Liver (tissue), 3 donors: ENCODE measurements around the gene RIMBP2.

Source experiments
- ATF3 ChIP-seq: IDR thresholded peaks from 2 replicates; pipeline ENCODE4 v1.6.1; 2016; ENCODE audit warnings: antibody characterized with exemption
- CTCF ChIP-seq: fragments of 150-350 bp; IDR thresholded peaks from 2 replicates; pipeline ENCODE4 v1.5.1; 2017; ENCODE audit warnings: improper control_type of control experiment, low read depth, low read length; ENCODE audit not compliant: missing input control
- FOXA1 ChIP-seq: IDR thresholded peaks from 2 replicates; pipeline ENCODE4 v1.6.1; 2016; ENCODE audit warnings: antibody characterized with exemption
- GABPA ChIP-seq, 2 donors: IDR thresholded peaks in 1 of 2; conservative IDR thresholded peaks in 1 of 2; 2 replicates each; pipeline ENCODE4 v1.6.1; 2016; ENCODE audit warnings: antibody characterized with exemption in 2 of 2, mild to moderate bottlenecking in 1 of 2, moderate library complexity in 1 of 2
- JUND ChIP-seq, 2 donors: IDR thresholded peaks; 2 replicates each; pipeline ENCODE4 v1.6.1; 2016; ENCODE audit warnings: antibody characterized with exemption in 2 of 2
- RAD21 ChIP-seq, 2 donors: IDR thresholded peaks; 2 replicates each; pipeline ENCODE4 v1.6.1; 2016; ENCODE audit warnings: antibody characterized with exemption in 2 of 2, mild to moderate bottlenecking in 2 of 2
- REST ChIP-seq: IDR thresholded peaks from 2 replicates; pipeline ENCODE4 v1.6.1; 2016; ENCODE audit warnings: antibody characterized with exemption, mild to moderate bottlenecking
- RXRA ChIP-seq, 2 donors: IDR thresholded peaks; 2 replicates each; pipeline ENCODE4 v1.6.1; 2017 to 2018; ENCODE audit warnings: antibody characterized with exemption in 2 of 2, mild to moderate bottlenecking in 1 of 2
- SP1 ChIP-seq: IDR thresholded peaks from 2 replicates; pipeline ENCODE4 v1.6.1; 2018; ENCODE audit warnings: antibody characterized with exemption, mild to moderate bottlenecking
- TAF1 ChIP-seq: conservative IDR thresholded peaks from 2 replicates; pipeline ENCODE4 v1.6.1; 2016; ENCODE audit warnings: antibody characterized with exemption, mild to moderate bottlenecking
- YY1 ChIP-seq: IDR thresholded peaks from 2 replicates; pipeline ENCODE4 v1.6.1; 2016; ENCODE audit warnings: antibody characterized with exemption, mild to moderate bottlenecking
- donor health status: healthy.
- donor health status: healthy.

GRCh38 chr12:130716969-130717366, 869 bp upstream of the RIMBP2 start:
- no peak for TF ChIP-seq RAD21 (IDR thresholded peaks at IDR 0.05)
- no peak for TF ChIP-seq TAF1
- no peak for TF ChIP-seq CTCF
- TF ChIP-seq GABPA (IDR thresholded peaks at IDR 0.05 in 1 of 2, conservative IDR thresholded peaks at IDR 0.05 in 1 of 2), result no peak
- TF ChIP-seq RXRA (IDR thresholded peaks at IDR 0.05), result no peak
- TF ChIP-seq FOXA1, result no peak
- TF ChIP-seq REST, result no peak
- no peak for TF ChIP-seq SP1
- TF ChIP-seq JUND (IDR thresholded peaks at IDR 0.05), result no peak
- TF ChIP-seq YY1, result no peak
- no peak for TF ChIP-seq ATF3
